ENCODE results near the gene NFKBIE.

GRCh38 chr6:44271406-44271723 lies 6.0 kb upstream of the NFKBIE start:
- TF ChIP-seq CTCF (IDR thresholded peaks at IDR 0.05; ENCODE audit: poor library complexity) (no peak), EZH2 (IDR thresholded peaks at IDR 0.05; ENCODE audit: borderline replicate concordance) (no peak)

Measured in hepatocyte (in vitro differentiated cells).